OCI-M1 (cell line): ENCODE results near the gene TEKT5.

Experiments used
- DNase-seq: peaks from one replicate; lab custom pipeline; 2025; lab: John Stamatoyannopoulos, UW

Gene TEKT5

GRCh38 chr16:10608687-10609401, 85.9 kb downstream of the TEKT5 start:
- DNase-seq = no peak

- no peak for DNase-seq
These were observed 87.6 kb downstream of the TEKT5 start for GRCh38 chr16:10607157-10607556.

GRCh38 chr16:10606607-10607006, 88.1 kb downstream of the TEKT5 start:
- no peak for DNase-seq

DNA sequence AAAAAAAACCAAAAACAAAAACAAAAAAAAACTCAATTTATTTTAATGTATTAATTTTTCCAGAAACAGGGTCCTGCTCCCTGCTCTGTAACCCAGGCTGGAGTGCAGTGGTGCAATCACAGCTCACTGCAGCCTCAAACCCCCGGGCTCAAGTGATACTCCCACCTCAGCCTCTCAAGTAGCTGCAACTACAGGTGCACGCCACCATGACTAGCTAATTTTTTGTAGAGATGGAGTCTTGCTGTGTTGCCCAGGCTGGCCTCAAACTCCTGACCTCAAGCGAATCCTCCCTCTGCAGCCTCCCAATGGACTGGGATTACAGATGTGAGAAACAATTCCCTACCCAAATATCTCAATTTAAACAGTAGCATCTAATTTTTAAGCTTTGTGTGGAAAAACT, 89.1 kb downstream of the TEKT5 start:
- DNase-seq = no peak

DNA sequence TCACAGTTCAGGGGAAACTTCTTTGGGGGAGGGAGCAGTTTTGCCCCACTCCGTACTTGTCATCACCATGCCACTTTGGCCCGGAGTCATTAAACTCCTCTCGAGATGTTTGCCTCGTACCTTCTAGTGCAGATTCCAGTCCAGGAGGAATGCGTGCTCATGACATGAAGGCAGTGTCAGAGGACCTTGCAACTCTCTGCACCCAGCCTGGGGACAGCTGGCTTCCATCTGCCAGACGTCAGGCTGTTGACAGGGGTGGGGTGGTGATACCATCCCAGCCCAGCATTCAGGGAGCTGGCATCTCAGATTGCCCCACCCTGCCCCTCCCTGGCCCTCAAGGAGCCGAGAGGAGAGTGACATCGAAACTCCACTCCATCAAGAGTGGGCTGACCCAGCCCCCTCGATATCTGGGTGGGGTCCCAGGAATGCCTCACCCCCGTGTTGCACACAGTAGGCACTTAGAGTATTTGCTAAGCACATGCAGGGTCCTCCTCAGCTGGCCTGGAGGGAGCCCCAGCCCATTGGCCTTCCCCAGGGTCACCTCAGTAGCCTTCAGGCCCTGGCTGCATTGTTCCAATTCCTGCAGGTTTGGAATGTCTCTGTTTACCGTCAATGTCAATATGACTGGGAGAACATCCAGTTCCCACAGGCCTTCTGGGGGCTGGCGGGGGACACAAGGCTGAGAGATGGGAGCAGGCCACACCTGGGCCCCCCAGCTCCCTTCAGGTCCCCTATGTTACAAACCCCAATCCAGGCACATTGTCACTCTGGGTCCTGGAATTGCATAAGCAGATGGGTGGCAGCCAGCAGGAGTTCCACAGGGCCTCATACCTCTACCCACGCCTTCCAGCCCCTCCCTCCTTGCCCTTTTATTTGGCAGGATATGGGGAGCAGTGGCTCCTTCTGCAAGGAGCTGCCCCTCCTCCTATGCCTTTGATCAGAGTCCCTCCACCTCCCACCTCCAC, 93.0 kb downstream of the TEKT5 start:
- no peak for DNase-seq

- no peak for DNase-seq
These were observed 93.8 kb downstream of the TEKT5 start for GRCh38 chr16:10600782-10601443.

GRCh38 chr16:10599626-10600025, 95.1 kb downstream of the TEKT5 start:
- DNase-seq = no peak

- DNase-seq = no peak
These were observed 96.6 kb downstream of the TEKT5 start for GRCh38 chr16:10598157-10598556.

DNA sequence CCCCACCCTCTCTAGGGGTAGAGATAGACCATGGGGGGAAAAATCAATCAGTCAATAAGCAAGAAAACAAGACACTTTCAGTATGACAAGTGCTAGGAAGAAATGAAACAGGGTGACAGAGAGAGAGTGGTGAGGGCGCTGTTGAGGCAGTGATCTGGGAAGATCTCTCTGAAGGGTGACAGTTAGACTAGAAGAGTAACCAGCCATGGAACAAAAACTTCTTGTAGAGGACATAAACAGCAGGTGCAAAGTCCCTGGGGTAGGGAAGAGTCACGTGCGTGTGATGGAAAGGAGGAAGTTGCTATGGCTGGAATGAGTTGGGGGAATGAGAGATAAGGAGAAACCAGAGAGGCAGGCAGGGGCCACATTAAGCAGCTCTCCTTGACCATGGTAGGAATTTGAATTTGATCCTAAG, 97.5 kb downstream of the TEKT5 start:
- DNase-seq = peak; percentile 17

DNA sequence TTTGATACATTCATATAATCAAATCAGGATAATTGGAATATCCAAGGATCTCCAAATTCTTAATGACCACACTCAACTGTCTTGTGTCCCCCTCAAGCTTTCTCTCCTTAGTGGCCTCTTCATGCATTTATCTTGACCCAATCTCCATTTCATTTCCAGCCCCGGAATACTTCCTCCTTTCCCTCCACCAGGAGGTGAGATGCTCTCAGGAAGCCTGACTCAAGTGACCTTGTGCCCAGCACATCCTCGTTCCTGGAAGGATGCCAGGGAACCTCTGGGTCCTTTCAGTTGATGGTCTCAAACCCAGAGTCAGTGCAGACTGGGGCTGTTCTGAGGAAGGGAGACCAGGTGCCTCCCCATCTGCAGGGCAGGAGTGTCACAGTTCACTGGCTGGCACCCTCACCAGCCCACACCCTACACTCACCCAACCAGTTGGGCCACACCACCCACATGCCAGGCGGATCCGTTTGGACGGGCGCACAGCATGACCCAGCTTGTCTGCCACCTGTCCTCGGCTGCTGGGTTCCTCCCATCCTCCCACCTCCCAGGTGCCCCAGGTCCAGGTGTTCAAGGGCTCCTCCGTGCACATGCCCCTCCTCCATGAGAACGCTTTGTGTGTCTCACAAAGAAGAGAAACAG, 100.3 kb downstream of the TEKT5 start:
- DNase-seq = no peak

DNA sequence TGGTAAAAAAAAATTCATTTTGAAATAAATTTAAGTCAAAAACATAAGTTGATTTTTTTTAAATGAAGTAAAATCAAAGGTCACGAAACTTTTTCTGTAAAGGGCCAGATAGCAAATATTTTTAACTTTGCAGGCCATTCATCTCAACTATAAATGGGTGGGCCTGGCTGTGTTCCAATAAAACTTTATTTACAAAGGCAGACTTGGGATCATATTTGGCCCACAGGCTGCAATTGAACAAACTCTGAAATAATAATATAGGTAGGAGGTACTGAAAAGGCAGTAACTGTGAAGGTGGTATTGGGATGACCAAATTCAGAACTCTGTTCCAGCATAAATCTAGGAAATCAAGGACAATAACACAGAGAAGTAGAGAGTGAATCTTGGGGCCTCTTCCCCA, 102.1 kb downstream of the TEKT5 start:
- DNase-seq = no peak

- no peak for DNase-seq
These were observed 104.4 kb downstream of the TEKT5 start for GRCh38 chr16:10590342-10590741.

- no peak for DNase-seq
These were observed 105.6 kb downstream of the TEKT5 start for GRCh38 chr16:10589109-10589508.

DNA sequence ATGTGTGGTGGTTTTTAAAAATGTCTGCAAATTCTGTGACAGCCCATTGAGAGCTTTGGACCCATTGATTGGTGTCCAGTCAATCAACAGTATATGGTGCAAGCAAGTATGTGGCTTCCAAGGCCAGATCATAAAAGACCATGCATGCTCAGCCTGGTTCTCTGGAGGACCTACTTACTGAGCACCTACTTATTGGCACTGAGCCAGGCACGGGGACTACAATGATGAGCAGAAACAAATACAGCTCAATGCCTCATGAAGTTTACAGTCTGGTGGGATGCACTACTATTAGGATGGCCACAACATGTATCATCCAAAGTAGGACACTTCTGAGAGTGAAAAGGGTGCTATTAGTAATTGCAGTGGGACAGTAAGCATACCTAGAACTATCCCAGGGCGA, 107.1 kb downstream of the TEKT5 start:
- DNase-seq = no peak

- no peak for DNase-seq
These were observed 109.7 kb downstream of the TEKT5 start for GRCh38 chr16:10584981-10585438.

DNA sequence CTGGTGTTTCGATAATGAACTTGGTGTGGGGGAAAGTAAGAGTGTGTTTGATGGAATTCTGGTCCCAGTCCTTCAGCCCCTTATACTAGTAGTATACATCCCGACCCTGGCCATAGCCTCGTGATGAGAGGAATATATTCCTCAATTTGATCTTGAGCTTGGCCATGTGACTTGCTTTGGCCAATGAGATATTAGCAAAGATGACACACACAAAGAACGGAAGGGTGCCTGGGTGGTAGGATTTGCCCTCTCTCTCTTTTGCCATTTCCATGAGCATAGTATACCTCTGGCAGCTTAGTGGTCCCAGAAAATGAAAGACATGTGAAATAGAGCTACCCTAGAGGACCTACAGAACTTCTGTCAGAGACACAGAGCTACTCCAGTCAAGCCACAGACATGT, 111.5 kb downstream of the TEKT5 start:
- DNase-seq = no peak

DNA sequence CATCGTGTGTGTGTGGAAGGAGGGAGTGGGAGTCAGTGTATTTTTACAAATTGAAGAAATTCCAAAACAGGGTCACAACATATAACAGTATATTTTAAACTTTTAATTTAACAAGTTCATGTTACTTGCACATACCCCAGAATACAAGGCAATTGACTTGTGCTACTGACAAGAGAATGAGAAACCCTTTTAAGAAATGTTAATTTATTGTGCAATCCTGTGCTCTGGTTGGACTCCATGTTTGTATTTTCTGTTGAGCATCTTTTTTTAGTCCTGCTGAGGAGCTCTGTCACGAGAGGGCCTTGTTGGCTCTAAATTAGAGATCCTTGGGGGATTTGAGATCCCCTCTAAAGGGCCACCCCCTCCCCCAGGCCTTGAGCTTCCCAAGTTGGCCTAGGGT, 113.2 kb downstream of the TEKT5 start:
- DNase-seq = peak; percentile 3

- no peak for DNase-seq
These were observed 113.9 kb downstream of the TEKT5 start for GRCh38 chr16:10580883-10581247.

- DNase-seq = peak; percentile 40
These were observed 114.5 kb downstream of the TEKT5 start, which contains the start of gene EMP2 for GRCh38 chr16:10579965-10580882. TSS of gene EMP2 (minus strand) at chr16:10580598. CDS start at chr16:10547617, 32,981 bp downstream.

DNA sequence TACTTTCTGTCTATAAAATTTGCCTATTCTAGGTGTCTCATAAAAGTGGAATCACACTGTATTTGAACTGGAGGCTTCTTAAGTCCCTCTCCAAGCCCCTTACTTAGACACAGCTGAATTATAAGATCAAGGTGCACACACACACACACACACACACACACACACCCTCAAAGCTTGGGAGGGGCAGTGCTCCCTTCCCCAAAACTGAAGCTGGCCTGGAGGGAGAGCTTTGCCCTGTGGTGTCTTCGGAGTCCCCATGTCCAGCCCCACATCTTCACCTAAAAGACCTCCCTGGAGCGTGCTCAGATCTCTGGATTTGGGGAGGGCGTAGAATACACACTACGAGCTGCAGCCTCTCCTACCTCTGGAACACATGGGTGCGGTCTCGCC, 115.2 kb downstream of the TEKT5 start:
- no peak for DNase-seq
